DMS53 treated with DMSO at 0.1 percent for 48 hours (cell line): ENCODE measurements around the gene RNF167.

Source experiments
- DNase-seq: peaks from one replicate; lab custom pipeline; 2025; ENCODE audit not compliant: unreplicated experiment; lab: John Stamatoyannopoulos, UW

Gene RNF167

DNA sequence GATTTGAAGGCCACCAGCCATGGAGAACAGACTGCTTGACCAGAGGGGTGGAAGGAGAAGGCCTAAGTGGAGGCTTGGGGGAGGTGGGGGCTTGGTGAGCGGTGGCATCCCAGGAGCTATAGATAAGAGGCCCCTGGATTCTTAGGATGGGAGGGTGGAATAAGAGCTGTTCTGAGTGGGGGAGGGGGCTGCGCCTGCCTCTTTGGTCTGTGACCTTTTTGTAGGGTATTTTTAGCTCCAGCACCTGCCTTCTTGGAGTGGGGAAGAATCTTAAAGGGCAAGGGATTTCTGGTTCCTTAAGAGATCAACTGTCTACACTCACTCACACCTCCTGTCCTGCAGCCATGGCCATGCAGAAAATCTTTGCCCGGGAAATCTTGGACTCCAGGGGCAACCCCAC lies 11.4 kb downstream of the RNF167 start:
- DNase-seq = no peak

DNA sequence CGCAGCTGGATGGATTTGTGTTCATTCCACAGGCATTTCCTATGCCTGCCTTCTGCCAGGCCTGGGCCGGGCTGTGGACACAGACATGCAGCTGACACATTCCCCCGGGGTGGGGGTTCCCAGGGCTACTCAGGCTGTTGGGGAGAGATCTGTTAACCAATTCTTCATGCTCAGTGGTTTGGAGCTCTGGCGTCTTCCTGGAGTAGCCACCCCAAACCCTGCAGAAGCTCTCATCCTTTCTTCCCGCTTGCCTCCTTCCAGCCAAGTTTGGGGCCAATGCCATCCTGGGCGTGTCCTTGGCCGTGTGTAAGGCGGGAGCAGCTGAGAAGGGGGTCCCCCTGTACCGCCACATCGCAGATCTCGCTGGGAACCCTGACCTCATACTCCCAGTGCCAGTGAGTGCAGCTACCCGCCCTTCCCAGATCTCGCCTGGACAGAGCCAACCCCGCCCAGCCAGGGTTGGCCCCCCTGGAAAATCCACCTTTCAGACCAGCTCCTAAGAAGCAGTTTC lies 13.4 kb downstream of the RNF167 start:
- DNase-seq = no peak

DNA sequence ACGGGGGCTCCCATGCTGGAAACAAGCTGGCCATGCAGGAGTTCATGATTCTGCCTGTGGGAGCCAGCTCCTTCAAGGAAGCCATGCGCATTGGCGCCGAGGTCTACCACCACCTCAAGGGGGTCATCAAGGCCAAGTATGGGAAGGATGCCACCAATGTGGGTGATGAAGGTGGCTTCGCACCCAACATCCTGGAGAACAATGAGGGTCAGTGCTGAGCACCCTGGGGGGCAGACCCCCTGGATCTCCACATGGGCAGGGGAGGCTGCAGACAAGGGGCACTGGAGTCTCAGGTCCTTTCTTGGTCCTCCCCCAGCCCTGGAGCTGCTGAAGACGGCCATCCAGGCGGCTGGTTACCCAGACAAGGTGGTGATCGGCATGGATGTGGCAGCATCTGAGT lies 15.0 kb downstream of the RNF167 start:
- no peak for DNase-seq

DNA sequence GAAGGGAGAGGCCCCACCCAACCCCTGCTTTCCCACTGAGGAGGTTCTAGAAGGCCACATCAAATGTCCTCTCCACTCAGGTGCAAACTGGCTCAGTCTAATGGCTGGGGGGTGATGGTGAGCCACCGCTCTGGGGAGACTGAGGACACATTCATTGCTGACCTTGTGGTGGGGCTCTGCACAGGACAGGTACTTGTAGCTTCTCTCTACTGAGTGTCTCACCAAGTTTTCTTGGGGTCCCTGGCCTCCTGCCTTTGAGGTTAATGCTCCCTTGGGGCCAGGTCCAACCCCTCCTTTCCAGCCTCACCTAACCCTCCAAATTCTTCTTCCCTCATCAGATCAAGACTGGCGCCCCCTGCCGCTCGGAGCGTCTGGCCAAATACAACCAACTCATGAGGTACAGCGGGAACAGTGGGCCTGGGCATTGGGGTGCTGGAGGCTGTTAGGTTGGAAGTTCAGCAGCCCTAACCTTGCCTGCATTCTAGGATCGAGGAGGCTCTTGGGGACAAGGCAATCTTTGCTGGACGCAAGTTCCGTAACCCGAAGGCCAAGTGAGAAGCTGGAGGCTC lies 16.5 kb downstream of the RNF167 start:
- DNase-seq = no peak

DNA sequence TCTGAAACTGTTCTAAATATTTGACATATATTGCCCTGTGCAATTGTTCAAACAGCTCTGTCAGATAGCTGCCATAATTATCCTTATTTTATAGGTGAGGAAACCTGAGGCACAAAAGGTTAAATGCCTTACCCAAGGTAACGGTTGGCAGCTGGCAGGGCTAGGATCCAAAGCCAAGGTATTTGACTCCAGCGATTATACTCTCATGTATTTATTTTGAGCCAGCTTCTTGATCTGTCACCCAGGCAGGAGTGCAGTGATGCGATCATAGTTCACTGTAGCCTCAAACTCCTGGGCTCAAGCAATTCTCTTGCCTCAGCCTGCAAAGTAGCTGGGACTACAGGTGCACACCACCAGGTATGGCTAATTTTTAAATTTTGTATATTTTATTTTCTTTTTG lies 18.0 kb downstream of the RNF167 start:
- no peak for DNase-seq

DNA sequence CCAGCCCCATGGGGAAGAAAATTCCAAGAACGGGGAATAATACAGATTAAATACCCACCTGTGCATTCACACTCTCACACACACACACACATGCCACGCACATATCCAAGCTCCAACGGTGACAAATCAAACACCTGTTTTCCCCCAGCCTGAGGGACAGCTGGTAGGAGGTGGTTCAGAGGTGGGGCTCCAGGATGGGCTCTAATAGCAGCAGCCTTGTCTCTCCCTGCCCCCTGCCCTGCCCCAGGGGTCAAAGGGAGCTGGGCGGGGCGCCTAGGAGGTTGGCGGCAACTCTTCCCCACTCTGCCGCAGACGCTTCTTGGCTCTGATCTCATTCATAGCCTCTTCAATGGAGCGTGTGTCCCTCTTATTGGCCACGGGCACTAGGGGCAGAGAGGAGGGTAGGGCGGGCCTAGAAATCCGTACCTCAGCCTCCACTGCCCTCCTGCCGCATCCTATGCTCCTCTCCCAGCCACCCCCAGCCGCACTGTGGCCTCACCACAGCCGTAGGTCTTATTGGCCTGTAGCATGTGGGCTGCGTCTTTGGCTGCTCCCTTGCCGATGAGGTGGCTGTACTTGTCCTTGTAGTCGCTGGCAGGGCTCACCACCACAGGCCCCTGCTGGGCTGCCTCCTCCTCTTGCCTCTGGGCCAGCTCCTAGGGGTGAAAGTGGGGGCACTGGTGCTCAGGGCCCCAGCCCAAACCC lies 19.3 kb downstream of the RNF167 start:
- DNase-seq = no peak

DNA sequence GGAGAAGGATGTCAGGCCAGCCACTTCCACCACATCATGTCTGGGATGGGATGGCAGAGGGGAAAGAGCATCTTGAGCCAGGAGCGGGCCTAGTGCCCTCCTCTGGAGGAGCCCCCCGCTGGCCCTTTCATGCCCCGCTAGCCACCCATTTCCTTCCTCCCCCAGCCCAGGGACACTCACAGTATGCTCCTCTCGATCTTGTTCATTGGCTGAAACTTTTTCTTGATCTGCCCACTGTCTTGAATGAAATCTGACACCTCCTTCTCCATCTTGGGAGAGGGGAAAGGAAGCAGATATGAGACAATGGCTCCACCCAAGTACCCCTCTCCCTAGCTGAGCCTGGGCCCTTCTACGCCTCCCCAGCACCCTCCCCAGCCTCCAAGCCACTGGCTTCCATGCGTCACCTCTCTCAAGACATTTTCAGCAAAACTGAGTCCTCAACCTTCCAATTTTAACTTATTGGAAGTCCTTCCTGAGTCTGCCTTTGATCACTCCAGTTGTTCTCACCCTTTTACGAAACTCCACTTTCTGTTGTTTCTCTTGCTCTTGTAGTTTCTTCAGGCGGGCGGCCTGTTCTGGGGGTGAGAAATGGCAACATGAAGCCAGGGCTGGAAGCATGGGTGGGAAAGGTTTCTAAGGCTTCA lies 20.3 kb downstream of the RNF167 start:
- DNase-seq = no peak

DNA sequence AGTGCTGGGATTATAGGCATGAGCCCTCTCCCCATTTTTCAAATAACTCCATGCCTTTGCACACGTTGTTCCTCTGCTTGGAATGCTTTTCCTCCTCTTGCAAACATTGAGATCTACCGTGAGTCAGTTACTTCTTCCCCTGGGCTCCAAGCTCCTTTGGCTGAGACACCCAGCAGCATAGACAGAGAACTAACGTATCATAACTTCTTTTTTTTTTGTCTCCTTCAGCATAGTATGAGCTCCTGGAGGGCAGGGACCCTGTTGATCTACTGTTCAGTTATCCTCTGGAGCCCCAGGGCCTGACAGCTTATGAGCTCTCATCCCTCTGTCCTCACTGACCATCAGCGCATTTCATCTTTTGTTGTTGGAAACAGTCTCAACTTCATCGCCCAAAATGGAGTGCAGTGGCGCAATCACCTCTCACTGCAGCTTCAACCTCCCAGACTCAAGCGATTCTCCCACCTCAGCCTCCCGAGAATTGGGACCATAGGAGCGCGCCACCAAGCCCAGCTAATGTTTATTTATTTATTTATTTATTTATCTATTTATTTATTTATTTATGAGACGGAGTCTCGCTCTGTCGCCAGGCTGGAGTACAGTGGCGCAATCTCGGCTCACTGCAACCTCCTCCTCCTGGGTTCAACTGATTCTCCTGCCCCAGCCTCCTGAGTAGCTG lies 25.4 kb downstream of the RNF167 start:
- DNase-seq = no peak

DNA sequence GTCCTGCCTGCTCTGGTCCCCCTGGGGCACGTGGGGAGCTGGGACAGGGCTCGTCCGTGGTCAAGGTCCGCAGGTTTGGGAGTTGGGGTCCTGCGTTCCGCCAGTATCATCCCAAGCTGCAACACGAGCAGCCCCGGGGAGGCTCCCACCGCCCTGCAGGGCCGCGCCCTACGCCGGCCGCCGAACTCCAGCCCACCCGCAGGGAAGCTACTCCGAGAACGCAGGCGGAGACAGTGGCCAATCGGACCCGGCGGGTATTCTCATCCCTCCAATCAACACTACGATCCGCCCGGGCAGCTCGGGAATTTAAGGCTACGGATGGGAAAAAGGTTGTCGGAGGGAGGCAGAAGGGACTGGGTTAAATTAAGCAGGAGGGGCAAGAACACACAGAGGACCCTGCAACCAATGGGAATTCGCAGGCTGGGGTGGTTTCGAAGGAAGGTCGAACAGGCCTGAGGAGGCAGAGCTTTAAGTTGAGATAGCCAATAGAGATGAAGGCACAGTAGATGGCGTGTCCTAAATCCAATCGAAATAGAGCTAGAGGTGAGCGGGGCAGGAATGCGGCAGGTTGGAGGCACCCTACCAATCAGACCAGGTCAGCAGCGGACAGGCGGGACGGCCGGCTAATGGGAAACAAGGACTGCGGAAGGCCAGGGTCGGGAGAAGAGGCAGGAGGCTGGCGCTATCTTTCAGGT lies 26.9 kb downstream of the RNF167 start:
- peak; percentile 94 for DNase-seq

DNA sequence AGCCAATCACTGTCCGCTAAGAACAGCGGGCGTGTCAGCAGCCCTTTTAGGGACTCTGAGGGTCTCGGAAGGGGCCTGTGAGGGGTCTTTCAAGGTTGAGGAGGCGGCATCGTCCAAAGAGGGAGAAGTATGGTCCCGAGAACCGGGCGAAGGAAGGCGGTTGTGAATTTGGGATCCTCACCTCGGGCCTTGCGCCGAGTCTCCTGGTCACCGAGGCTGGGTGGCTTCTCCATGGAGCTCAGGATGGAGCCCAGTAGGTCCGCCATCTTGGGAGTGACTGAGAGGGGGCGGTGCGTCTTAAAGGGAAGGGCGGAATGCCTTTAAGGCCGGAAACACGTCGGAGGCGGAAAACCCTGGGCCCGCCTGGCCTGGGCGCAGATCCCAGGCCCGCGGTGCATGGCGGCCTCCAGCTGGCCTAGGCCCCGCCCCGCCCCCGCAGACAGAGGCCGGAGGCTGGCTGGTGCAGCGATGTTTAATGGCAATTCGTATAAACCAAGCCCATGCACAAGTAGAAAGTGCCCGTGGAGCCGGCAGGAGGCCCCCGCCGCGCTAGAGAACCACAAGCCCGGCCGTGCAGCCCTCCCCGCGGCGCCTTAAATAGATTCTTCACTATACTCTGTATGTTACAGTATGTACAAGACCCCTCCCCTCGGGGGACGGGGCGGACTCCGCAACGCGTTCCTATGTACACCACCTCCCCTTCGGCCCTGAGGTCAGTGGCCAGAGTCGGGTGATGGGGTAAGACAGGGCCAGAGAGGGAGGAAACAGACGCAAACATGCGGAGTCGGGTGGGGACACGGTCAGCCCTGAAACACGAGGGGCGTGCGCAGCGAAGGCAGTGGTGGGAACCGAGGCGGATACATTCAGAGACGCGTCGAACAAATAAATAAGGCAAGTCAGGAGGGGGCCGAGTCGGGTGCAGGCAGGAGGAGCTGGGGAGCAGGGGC lies 27.7 kb downstream of the RNF167 start, which contains the start of gene SPAG7:
Gene SPAG7, minus strand, starts transcription at position 279 of the 947 bp plus-strand sequence. Its CDS starts 13 bp downstream, at position 266.
- peak; percentile 83 for DNase-seq

DNA sequence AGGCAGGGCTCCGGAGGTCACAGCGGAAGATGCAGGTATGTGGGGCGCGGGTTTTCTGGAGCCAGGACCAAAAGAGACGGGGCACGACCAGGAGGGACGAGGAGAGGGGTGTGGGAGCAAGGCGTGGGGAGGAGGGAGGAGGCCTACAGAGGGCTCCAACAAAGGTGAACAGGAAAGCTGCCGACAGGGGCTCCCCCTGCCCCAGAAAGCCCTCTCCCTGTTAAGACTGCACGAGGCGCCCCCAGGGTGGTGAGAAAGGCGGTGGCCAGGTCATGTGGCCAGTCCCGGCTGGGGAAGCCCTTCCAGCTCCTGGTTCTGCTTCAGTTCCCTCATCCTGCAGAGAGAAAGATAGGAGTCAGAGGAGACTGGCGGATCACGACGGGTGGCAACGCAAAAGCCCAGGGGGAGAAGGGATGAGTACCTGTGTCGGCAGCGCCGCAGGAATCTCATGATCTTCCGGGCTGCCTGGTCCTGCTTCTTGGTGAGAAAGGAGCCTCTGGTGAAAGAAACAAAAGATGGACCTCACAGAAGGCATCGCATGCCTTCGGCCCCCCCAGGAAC lies 28.5 kb downstream of the RNF167 start:
- DNase-seq = no peak

DNA sequence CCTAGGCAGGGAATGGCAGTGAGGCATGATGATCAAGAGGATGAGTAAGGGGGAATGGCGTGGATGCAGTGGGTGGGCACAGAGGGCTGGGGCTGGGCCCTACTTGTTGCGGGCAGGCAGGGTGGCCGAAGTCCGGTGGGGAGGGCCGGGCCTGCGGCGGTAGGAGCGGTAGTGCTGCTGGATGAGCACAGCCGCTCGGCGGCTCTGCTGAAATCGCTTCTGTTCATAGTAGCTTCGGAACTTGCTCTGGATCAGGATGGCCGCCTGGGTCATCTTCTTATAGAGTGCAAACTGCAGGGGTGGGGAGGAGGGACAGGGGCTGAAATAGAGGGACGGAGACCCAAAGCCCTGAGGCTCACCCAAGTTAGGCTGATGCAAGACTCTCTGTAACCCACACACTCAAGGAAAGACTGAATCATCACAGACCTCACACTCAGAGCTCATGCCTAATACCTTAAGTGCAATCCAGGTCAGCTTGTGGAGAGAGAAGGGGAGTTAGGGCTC lies 29.0 kb downstream of the RNF167 start:
- DNase-seq = no peak

DNA sequence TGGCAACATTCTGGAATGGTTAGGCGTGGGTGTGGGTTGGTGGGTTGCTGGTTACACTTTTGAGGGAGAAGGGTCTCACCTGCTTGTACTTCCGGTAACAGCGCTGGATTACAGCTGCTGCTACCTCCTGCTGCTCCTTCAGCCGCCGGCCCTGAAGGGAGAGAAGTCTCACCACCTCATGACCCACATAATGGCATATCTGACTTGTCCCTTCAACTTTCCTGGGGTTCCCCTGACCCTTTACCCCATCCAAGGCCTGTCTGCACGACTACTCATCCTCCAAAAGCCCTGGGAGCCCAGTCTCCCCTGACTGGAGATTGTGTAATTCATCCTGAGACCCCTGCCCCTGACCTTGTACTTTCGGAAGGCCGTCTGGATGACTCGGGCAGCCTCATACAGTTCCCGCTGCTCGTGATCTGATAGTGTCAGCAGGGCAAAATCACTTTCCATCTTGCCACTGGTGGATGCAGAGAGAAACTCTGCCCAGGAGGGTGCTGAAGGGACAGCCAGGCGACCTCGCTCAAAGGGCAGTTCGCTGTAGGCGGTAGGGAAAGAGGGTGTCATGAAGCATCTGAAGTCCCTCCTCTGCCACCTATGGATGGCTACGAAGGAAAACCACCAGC lies 29.6 kb downstream of the RNF167 start:
- DNase-seq = no peak

DNA sequence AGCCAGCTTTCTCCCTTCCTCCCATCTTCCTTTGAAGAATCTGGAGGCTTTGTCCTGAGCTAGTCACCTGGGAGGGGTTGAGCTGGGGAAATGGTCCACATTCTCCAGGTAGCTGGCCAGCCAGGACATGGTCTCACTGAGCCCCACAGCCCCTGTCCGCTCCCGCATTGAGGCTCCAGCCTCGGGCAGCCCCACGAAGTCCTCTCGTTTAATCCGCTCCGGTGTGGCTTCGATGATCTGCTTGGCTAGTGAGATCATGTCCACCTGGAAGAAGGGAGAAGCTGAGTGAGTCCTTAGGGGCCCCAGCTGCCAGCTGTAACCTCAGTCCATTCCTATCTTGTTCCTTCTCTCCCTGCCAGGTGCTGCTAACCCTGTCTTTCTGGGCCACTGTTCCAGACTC lies 30.2 kb downstream of the RNF167 start:
- DNase-seq = no peak

DNA sequence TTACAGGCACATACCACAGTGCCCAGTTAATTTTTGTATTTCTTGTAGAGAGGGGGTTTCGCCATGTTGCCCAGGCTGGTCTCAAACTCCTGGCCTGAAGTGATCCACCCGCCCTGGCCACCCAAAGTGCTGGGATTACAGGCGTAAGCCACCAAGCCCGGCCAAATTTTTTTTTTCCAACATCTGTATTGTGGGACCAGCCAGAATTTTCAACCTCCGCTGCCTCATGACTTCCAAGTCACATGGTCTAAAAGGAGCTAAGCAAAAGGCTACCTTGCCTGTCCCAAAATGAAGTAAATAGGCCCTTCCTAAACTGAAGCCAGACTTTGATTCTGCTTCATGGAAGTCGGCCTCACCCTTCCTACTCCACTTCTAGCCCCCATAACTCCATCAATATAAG lies 31.8 kb downstream of the RNF167 start:
- no peak for DNase-seq

DNA sequence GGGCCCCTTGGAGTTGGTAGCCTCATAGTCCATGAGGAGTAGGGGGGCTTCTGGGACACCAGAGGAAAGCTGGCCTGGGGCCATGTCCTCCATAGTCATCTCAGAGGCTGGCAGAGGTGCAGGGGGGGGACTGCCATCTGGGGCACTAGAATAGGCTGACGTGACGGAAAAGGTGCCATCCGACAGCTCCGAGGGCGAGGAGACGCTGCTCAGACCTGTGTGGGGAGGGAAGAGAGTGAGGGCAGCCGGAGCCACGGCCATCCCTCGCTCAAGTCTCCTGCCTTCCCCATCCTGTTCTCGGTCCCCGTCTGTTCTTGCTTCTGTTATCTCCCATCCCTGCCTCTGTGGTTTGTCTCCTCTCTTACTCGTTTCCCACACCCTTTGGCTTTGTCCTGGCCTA lies 32.3 kb downstream of the RNF167 start:
- DNase-seq = no peak

DNA sequence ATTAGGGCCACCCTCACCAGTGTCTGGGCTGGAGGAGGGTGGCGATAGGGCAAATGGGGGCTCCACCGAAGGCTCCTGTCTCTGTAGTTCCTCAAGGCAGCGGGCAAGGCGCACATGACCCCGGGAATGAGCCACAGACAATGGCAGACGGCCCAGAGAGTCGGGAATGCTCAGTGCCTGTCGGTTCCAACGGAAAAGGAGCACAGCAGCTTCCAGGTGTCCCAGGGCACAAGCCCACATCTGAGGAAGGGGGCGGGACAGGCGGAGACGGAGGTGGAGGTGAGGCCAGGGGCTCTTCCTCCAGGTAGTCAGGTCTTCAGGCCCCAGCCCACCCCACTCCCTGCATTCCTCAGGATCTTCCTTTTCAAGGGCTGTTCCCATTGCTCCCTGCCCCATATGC lies 32.7 kb downstream of the RNF167 start:
- no peak for DNase-seq

DNA sequence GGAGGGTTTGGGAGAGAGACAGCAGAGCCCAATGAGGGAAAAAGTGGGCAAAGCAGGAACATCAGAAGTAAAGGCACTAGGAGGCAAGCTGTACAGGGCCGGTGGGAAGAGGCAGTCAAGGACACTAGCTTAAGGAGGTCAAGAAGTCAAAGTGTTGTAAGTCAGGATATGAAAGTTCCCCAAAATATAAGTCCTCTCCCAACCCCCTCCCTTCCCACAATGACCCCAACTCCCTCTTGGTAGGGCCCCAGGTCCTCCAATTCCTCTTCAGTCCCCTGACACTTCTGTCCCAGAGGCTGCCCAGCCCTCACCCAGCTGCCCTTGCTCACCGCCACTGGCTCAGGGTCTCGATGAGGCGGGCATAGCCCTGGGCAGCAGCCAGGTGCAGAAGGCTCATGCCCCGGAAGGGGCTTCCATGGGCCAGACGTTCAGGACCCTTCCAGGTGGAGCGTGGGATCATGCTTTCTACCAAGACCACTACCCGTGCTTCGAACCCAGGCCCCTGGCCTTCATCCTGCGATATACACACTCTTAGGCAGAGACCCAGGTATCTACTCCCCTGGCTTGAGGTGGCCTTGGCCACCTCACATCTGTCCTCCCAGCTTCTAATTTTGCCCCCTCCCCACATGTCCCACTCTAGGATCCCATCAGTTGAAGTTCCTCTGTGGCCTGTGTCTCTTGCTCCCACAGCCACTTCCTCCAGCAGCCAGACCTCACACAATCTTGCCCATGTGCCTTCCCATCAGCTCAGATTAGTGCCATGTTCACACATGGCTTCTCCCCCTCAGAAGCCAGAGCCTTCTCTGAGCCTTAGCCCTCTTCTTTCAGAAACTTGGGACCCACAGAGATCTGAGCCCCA lies 33.4 kb downstream of the RNF167 start:
- DNase-seq = no peak
